ENCODE data around the gene DEAF1.

DEAF1 gene

GRCh38 chr11:610146-610801 lies 84.7 kb downstream of the DEAF1 start:
- no peak for DNase-seq (ENCODE audit: low spot score)

GRCh38 chr11:609341-609811 lies 85.6 kb downstream of the DEAF1 start:
- DNase-seq (ENCODE audit: low spot score): no peak

- no peak for DNase-seq (ENCODE audit: low spot score)
Observed at GRCh38 chr11:608791-609251, 86.2 kb downstream of the DEAF1 start.

GRCh38 chr11:607971-608659 lies 86.9 kb downstream of the DEAF1 start:
- DNase-seq (ENCODE audit: low spot score): no peak

GRCh38 chr11:607020-607780 lies 87.8 kb downstream of the DEAF1 start:
- no peak for DNase-seq (ENCODE audit: low spot score)

- DNase-seq (ENCODE audit: low spot score): no peak
Observed at GRCh38 chr11:606245-606644, 88.8 kb downstream of the DEAF1 start.

- DNase-seq (ENCODE audit: low spot score): no peak
Observed at GRCh38 chr11:605286-606129, 89.5 kb downstream of the DEAF1 start.

- no peak for DNase-seq (ENCODE audit: low spot score)
Observed at GRCh38 chr11:603154-603553, 91.9 kb downstream of the DEAF1 start.

GRCh38 chr11:601573-602245 lies 93.3 kb downstream of the DEAF1 start:
- no peak for DNase-seq (ENCODE audit: low spot score)

- DNase-seq (ENCODE audit: low spot score): no peak
Observed at GRCh38 chr11:598005-598680, 96.9 kb downstream of the DEAF1 start.

GRCh38 chr11:597166-597725 lies 97.8 kb downstream of the DEAF1 start:
- no peak for DNase-seq (ENCODE audit: low spot score)

- DNase-seq (ENCODE audit: low spot score): no peak
Observed at GRCh38 chr11:596374-596773, 98.6 kb downstream of the DEAF1 start.

GRCh38 chr11:595400-595799 lies 99.6 kb downstream of the DEAF1 start:
- no peak for DNase-seq (ENCODE audit: low spot score)

Data from LoVo (cell line).